ENCODE results near the gene GCC2.
"Not testable (repeated sequence)": the region's sequence is repeated elsewhere in the genome, so short reads cannot be mapped to it uniquely, and the experiment has no call there.

The GCC2 gene

GRCh38 chr2:108491848-108492247, 42.8 kb downstream of the GCC2 start:
- Histone ChIP-seq H3K9me3 (no peaks in the 10 kb centered on the region), H3K4me3 (ENCODE audit: low read depth, low read length) (no peak overlapping the region), H3K27me3 (no peaks in the 10 kb centered on the region), H3K4me1 (no peaks in the 10 kb centered on the region), H3K36me3 (no peaks in the 10 kb centered on the region)
- no peak for TF ChIP-seq CTCF (IDR thresholded peaks at IDR 0.05; ENCODE audit: low read depth, low read length)
- DNase-seq = no peak

- Histone ChIP-seq H3K9me3 (no peaks in the 10 kb centered on the region), H3K4me3 (ENCODE audit: low read depth, low read length) (no peak overlapping the region), H3K27me3 (no peaks in the 10 kb centered on the region), H3K36me3 (no peaks in the 10 kb centered on the region), H3K4me1 (no peaks in the 10 kb centered on the region)
- no peak for DNase-seq
- TF ChIP-seq CTCF (IDR thresholded peaks at IDR 0.05; ENCODE audit: low read depth, low read length) = no peak
Measured at GRCh38 chr2:108492364-108492763, 43.4 kb downstream of the GCC2 start.

- H3K4me3 ChIP-seq (ENCODE audit: low read depth, low read length); H3K36me3 ChIP-seq; DNase-seq; H3K4me1 ChIP-seq; H3K27me3 ChIP-seq; H3K9me3 ChIP-seq: not testable (repeated sequence)
Measured at GRCh38 chr2:108496167-108496566, 47.2 kb downstream of the GCC2 start.

GRCh38 chr2:108507620-108508019, 58.6 kb downstream of the GCC2 start:
- not testable (repeated sequence) for H3K4me1 ChIP-seq; DNase-seq; H3K36me3 ChIP-seq; H3K27me3 ChIP-seq; H3K4me3 ChIP-seq (ENCODE audit: low read depth, low read length); H3K9me3 ChIP-seq

GRCh38 chr2:108512431-108512830, 63.4 kb downstream of the GCC2 start:
- not testable (repeated sequence) for H3K4me3 ChIP-seq (ENCODE audit: low read depth, low read length); H3K27me3 ChIP-seq; DNase-seq; H3K9me3 ChIP-seq; H3K36me3 ChIP-seq; H3K4me1 ChIP-seq

- not testable (repeated sequence) for H3K36me3 ChIP-seq; H3K4me1 ChIP-seq; H3K9me3 ChIP-seq; H3K27me3 ChIP-seq; H3K4me3 ChIP-seq (ENCODE audit: low read depth, low read length); DNase-seq
Measured at GRCh38 chr2:108514478-108514877, 65.5 kb downstream of the GCC2 start.

- H3K4me1 ChIP-seq; H3K36me3 ChIP-seq; H3K9me3 ChIP-seq; DNase-seq; H3K27me3 ChIP-seq; H3K4me3 ChIP-seq (ENCODE audit: low read depth, low read length): not testable (repeated sequence)
Measured at GRCh38 chr2:108524688-108525087, 75.7 kb downstream of the GCC2 start.

- not testable (repeated sequence) for H3K4me1 ChIP-seq; H3K27me3 ChIP-seq; H3K36me3 ChIP-seq; DNase-seq; H3K9me3 ChIP-seq; H3K4me3 ChIP-seq (ENCODE audit: low read depth, low read length)
Measured at GRCh38 chr2:108525258-108525657, 76.3 kb downstream of the GCC2 start.

GRCh38 chr2:108531674-108532055, 82.7 kb downstream of the GCC2 start:
- Histone ChIP-seq H3K4me1 (no peaks in the 10 kb centered on the region), H3K27me3 (no peaks in the 10 kb centered on the region), H3K36me3 (no peaks in the 10 kb centered on the region), H3K4me3 (ENCODE audit: low read depth, low read length) (no peak overlapping the region), H3K9me3 (no peaks in the 10 kb centered on the region)
- TF ChIP-seq CTCF (IDR thresholded peaks at IDR 0.05; ENCODE audit: low read depth, low read length) = no peak
- DNase-seq = no peak

Measured in BE2C (cell line).